ENCODE results near the gene DACH1.
"Not testable (repeated sequence)": the region's sequence is repeated elsewhere in the genome, so short reads cannot be mapped to it uniquely, and the experiment has no call there.

The DACH1 gene

DNA sequence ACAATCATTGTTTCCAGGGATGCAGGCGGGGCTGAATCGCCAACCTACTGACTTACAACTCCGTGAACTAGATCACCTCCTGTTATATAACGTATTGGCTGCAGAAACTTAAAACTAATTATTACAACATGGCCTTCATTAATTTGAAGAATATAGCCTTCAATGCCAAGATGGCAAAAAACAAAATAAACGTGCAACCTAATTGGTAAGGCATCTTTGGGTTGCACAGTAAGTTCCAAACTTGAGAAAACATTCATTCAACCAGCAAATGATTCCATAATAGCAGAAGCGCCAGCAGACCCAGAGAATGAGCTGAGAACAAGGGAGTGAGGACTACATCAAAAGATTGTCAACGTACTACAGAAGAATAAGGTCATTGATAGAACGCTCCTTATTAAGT is 39.8 kb downstream of the DACH1 start:
- no peak for DNase-seq

DNA sequence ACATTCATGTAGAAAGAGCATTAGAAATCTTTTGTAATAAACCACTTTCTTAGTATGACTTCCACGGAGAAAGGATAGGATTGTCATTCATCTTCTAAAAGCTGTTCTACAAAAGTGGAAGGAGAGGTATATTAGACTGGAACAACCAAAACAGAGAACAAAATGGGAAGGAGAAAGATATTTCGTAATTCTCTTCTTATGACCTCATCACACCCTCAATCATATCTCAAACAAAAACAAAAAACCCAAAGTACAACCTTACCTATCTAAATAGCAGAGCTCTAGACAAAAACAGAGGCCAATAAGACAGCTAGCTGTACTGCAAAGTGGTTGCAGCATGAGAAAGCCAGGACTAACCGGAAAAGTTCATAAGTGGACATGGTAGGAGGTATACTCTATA is 46.3 kb downstream of the DACH1 start:
- no peak for DNase-seq

DNA sequence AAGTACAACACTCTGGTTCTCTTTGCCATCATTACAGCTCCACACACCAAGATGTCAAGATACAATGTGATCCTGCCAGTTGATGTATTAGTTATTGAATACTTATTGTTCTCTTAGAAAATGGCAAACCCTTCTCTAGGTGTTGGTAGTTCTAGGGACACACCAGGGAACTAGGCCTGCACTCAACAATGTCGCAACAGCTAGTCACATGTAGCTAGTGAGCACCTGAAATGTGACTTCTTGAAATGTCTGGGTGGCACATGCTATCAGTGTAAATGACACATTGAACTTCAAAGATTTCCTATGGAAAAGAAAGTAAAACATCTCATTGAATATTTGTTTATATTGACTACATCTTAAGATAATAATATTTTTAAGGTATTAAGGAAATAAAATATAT is 49.7 kb downstream of the DACH1 start:
- no peak for DNase-seq

DNA sequence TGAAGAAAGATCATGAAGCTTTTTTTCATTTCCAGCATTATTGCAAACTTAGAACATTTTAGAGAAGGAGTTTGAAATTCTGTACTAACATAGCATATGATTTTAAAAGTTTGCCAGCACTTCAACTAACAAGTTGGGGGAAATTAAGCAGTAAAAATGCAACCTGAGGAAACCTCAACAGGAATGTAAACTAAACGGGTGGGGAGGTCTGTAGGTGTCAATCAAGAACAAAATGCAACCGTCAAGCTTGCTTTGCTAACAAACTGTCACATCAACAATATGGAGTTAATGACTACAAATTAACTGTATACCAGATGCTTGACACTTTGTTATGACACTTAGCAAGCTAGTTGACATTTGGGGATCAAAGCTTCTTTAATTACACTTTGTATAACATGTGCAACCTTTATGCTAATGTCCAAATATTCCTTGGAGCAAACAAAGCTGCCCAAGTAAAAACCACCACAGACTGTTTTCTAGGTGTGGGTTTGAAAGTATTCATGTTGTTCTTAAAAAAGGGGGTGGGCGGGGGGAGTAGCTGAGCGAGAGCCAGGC is 52.1 kb downstream of the DACH1 start:
- DNase-seq, result no peak

DNA sequence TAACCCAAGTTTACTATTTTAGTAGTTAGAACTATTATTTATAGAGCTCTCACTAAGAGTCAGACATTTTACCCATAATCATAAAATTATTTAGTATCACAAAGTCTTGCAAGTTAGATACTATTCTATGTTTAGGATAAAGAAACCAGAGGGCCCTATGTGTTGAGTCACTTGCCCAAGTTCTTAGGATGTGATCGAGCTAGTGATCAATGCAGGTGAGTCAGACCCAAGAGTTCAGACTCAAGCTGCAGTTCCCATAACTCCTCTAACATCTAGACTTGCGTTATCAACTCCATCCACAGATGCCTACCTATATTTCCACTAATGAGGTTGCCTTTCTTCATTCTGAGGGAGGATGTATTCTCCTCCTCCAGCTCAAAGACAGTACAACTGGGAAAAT is 53.8 kb downstream of the DACH1 start:
- no peak for DNase-seq

DNA sequence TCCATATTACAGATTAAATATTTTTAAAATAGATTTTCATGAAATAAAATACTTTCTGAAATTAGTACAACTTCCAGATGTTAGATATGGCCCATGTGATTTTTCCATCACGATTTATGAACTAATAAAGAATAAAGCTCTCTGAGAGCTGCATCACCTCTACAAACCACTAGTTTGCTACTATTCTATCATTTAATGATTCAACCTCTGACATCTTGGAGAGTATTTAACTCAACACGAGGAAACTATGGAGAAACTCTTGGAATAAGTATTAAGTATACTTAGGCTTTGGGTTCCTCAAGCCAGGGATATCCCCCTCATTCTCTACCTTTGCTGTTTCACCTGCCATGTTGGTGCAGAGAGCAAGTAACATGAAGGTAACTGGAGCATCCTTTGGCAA is 55.7 kb downstream of the DACH1 start:
- DNase-seq, result no peak

DNA sequence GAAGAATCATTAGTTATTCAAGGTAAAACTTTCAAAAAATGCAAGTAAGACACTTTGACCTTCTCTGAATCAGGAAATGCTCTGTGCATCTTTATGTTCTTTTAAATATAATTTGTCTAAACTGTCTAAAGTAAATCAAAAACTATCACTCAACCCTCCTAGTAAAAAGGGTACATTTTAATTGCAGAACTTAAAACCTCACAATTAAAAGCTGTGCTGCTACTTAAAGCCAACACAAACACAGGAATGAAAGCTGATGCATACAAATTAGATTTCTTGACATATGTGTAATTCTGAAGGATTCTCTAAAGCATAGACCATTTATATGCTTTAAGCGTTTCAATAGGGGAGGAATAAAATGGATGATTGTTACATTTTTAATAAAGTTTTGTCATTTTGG is 58.3 kb downstream of the DACH1 start:
- DNase-seq, result no peak

DNA sequence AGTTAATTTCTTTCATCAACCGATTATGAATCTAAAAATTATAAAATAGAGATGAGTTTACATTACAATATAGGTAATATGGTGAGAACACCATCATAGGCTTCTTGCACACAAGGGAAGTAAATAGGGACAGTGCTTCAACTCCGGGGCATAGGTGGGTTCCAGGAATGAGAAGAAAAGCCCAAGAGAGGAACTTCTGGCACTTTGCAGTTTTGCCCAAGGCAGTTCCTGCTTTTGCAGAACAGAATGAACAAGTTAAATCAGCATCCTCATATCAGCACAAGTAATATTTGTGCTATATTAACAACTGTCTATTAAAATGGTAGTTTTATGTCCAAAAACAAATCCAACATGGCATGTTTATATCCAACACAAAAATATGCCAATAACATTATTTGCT is 60.1 kb downstream of the DACH1 start:
- DNase-seq, result no peak

DNA sequence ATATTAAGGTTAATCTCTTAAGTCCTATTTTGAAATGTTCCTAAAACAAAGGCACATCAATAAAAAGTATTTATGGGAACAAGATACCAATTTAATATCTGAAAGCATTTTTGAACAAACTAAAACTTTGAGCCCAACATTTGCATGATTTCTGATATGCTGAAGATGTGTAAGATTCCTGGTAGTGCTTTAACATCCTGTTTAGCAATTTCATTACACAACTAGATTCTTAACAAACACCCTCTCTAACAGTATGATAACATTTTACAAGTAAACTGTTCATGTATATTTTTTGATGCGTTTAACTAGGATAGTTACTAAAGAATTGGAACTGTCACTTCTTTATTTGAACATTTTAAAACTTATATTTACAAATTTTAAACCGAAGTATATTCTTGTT is 63.9 kb downstream of the DACH1 start:
- DNase-seq, result no peak

DNA sequence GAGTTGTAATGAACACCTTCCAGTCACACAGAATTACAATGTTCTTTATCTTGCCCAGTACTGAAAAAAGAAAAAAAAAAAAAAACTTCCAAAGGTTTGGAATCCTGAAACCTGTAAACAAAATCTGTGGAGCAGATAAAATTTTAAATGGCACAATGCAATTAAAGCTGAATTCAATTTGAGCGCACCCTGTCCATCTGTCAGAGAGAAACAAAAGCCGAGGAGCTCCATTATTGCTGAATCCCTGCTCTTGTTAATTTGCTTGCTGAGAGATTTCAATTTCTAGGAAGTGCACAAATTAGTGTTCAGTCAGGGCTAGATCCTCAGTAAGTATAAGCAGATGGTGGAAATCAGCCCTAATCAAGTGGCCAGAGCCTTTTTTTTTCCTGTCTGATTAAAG is 65.2 kb downstream of the DACH1 start:
- DNase-seq, result no peak

DNA sequence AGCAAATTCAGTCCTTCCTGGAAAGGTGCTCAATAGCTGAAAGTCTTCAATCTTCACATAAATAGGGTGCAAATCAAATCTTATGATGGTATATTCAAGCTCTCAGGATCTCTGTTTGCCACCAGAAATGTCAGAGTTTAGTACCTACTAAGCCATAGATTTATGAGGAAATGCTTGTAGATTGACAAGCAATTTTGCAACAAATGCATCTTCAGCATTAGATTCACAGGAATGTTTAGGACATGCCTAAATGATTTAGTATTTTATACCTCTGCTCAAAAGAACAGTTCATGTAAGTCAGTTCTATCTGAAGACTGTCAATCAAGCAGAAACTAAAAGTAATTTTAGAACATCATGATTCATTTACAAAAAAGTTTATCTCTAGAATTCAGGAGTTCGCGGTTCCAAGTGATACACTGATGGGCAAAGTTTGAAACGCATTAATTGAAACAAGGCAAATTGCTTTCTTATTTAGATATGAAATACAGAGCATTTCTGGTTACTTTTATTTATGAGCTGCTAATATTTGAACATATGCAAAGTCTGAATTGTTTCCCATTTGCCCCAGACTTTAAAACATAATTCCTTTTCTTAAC is 65.7 kb downstream of the DACH1 start:
- no peak for DNase-seq

DNA sequence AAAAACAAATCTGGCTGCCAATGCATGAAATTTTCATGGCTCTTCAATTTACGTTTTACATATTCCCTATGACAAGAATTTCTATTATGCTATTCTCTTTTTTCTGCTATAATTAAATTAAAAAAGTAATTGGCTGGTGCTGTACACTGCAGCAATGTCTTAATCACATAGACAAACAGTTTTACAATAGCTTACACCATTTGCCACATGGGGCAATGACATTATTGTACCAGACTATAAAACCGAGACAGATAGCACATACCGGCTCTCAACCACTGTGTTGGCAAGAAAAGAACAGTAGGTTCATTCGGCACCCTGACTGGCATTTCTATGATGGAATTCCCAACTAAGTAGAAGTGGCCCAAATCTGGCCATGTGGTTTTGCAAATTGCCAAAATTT is 67.7 kb downstream of the DACH1 start:
- DNase-seq, result no peak

DNA sequence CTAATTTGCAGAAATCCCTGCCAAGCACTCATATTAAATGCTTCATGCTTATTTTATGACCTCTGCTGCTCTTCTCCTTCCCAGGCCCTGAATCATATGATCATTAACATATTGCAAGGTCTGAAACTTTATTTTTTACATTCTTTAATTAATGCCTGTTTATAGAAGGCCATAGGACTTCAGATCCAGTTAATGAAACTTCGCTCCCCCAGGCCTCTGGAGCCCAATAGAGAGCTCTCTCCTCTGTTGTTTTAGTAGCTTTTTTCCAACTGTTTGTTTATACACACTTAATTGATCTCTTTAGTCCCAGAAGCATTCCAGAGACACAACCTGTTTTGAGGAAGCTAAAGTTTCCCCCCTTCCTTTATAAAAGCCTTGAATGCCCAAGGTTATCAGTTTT is 68.3 kb downstream of the DACH1 start:
- no peak for DNase-seq

DNA sequence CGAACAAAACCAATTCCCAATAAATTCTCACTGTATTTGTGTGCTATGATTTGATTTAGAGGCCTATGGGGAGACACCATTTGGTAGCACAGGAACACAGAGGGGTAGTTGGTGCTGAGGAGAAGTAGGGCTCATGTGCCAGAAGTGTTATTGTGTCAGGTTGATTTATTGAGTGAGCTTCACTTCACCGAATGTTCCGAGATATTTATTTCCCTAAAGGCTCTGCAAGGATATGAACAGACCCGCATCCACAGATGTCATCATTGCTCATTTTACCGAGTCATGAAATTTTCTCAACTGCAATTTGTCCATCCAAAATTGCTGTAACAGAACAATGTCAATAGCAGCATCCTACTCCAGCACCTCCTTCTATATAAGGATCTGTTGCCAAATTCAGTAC is 69.5 kb downstream of the DACH1 start:
- DNase-seq, result no peak

DNA sequence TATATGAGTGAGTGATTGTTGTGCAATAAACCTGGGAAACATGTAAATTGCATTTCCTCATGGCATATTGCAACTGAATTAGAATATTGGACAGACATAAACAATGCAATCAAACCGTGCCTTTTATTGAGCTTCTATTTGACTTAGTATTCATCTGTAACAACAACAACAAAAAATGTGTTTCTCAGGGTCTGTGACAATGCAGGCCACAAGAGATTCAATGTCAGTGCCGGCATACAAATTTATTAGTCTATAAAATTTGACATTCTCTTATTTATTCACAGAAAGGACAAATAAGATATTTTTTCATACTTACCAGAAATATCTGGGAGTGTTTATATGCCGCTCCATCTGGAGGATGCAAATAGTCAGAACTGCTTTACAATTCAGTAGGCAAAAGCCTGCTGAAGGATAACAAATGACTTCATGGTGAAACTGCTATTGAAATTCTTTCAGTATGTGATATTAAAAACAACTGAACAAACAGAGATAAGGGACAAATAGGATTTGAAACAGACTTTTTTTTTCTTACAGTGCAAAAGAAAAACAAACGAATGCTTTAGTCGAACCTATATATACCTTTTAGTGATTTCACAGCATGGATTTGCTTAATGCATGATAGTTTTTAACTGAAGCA is 77.2 kb downstream of the DACH1 start:
- no peak for DNase-seq

DNA sequence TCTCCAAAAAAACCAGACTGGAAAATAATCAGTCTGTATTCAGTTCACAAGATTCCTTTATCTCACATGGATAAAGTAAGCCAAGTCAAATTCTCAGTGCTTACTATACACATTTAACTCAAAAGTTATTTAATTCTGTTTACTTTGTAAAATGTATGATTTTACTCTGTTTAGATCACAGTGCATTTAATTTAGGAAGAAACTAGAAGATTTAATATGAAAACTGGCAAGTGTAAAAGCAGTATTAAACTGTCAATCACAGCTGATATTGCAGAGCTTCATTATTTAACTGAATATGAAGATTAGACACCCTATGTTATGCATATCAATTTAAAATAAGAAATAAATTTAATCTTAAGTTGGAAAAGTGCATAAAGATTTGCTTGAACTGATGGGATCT is 78.0 kb downstream of the DACH1 start:
- DNase-seq, result no peak

DNA sequence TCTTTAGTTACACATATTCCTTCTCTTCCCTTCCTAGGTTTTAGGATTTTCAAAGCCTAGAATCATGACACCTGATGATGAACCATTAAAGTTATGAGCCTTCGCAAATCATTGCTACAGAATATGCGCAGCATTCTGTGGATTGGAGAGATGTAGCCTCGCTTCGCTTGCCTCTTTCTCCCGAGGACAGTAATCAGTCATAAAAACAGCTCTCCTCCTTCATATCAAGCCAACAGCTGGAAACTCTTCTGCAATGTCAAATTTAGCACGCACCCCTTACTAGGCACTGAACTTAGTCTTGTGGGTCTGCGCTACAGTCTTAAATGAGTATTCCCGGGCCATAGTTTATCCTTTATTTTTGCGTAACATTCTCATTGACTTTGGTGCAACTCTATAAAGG is 79.6 kb downstream of the DACH1 start:
- DNase-seq, result no peak

DNA sequence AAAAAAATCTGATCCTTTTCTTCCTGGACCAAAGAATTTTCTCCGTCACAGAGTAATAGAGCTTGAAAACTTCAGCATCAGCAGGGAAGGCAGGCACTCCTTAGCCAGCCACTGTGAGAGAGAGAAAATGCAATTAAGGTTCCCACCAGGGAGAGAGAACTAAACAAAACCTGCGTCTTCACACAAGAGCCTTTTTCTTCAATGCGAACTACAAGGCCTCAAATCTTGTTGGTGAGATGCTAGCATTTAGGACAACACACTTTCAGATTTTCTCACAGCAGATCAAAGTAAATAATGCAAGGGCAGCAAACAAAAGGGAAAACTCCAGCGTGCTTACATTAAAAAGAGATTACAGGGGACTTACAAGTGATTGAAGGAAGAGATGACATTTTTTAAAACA is 80.1 kb downstream of the DACH1 start:
- DNase-seq, result no peak

DNA sequence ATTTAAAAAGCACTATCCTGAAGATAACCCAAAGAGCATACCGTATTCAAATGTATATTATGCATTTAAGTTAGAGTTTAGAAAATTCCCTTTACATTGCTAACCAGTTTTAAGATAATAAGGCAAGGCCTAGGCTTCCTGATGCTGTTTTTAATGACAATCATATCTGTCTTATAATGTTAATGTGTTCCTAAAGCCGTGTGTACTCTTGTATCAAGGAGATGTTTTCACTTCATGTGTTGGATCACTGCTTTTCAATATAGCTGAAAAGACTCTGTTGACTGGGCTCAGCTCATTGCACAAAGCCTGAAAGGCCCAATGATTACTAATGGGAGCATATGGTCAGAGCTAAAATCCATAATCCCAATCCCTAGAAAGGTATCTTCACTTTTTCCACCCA is 81.6 kb downstream of the DACH1 start:
- DNase-seq, result no peak

DNA sequence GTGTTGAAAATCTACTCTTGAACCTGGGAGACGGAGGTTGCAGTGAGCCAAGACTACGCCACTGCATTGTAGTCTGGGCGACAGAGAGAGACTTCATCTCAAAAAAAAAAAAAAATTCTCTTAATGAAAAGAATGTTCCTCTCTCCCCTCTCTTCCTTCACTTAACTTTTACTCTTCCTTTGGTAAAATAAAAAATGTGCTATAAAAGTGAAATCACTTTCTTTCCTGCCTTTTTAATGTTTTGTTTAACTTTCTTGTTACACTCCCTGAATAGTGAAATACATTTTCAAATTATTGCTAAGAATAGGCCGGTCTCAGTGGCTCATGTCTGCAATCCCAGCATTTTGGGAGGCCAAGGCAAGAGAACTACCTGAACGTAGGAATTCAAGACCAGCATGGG is 86.5 kb downstream of the DACH1 start:
- DNase-seq, result no peak

DNA sequence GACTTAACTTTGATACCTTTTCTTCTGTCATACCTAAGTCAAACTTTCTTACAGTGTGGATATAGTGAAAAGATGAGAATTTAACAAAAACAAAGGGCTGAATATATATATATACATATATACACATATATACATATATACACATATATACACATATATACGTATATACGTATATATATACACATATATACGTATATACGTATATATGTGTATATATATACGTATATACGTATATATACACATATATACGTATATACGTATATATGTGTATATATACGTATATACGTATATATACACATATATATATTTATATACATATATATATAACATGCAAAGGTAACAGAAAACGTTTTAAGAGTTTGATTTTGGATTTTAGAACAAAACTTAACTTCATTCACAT is 88.0 kb downstream of the DACH1 start:
- DNase-seq, result not testable (repeated sequence)

DNA sequence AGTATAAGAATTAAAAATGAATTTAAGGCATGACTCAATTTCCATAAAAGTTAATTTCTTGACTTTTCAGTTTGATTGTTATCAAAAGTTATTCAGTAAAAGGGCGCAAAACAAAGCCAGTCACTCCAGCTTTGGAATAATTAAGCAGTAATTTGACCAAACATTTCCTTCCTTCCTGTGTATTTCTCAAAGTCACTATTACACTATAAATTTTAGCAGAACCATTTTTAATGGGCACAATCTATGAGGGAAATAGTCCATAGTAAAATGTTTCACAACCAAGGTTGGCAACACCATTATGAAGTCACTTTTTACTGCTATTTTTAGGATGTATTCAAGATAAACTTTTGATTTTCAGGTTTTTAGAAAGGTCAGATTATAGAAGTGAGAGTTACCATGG is 91.0 kb downstream of the DACH1 start:
- no peak for DNase-seq

DNA sequence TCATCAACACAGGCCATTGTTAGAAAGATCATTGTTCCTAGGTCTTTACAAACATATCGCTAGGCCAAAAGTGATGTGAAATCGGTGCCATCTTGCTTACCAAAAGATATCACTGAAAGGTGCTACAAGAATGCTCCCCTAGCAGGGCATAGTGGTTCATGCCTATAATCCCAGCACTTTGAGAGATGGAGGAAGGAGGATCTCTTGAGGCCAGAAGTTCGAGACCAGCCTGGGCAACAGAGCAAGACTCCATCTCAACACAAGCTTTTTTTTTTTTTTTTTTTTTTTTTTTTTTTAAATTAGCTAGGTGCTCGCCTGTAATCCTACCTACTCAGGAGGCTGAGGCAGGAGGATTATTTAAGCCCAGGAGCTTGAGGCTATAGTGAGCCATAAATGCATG is 92.1 kb downstream of the DACH1 start:
- DNase-seq, result no peak

DNA sequence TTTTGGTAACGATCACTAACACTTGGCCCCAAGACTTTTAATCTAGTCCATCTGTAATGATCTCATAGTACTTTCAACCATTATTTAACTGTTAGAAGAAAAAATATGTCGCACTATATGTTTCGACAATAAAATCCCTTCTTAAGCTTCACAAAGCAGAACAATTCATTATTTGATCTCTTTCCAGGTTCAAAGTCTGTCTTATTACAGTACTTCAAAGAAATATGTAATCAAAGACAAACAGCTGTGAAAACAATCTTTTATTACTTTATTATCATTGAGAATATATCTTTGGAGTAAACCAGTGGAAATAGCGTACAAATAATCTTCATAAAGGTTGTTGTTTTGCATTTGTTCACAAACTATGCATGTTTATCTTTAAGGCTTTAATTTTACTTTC is 93.5 kb downstream of the DACH1 start:
- DNase-seq, result no peak

DNA sequence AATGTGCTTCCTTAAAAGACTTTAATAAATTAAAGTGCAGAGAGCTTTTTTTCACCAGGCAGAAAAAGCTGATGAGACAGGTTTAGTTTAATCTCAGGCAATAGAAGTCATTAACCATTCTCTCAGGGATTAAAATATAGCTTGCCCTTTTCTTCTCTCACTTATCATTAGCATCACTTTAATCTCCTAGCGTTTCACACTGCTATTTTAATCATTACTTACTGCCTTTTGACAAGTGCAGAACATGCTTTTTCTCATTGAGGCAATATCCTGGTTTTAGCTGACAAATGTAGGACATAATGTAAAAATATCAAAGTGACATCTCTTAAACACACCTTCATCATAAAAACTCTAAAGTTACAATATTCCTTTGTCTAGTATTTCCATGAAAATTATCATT is 94.6 kb downstream of the DACH1 start:
- DNase-seq, result no peak

Measured in left hindlimb (tissue), 1 donor.